Ishikawa (cell line): ENCODE results near the gene CMTM7.

Source experiments
- CEBPB ChIP-seq: IDR thresholded peaks from 2 replicates; pipeline ENCODE4 v1.6.1; 2012
- CREB1 ChIP-seq: IDR thresholded peaks from 2 replicates; pipeline ENCODE4 v1.6.1; 2012; ENCODE audit warnings: low read depth
- EGR1 ChIP-seq: IDR thresholded peaks from 2 replicates; pipeline ENCODE4 v1.6.1; 2012
- EP300 ChIP-seq: IDR thresholded peaks from 2 replicates; pipeline ENCODE4 v1.6.1; 2012; ENCODE audit warnings: borderline replicate concordance
- FOXM1 ChIP-seq: IDR thresholded peaks from 2 replicates; pipeline ENCODE4 v1.6.1; 2012; ENCODE audit warnings: low read depth, borderline replicate concordance
- NFIC ChIP-seq: IDR thresholded peaks from 2 replicates; pipeline ENCODE4 v1.6.1; 2012
- RAD21 ChIP-seq: IDR thresholded peaks from 2 replicates; pipeline ENCODE4 v1.6.1; 2012; ENCODE audit warnings: low read depth
- TAF1 ChIP-seq: IDR thresholded peaks from 2 replicates; pipeline ENCODE4 v1.6.1; 2012; ENCODE audit warnings: low read depth, mild to moderate bottlenecking
- TCF12 ChIP-seq: IDR thresholded peaks from 2 replicates; pipeline ENCODE4 v1.6.1; 2012; ENCODE audit warnings: low read depth
- TEAD4 ChIP-seq: IDR thresholded peaks from 2 replicates; pipeline ENCODE4 v1.6.1; 2012
- YY1 ChIP-seq: IDR thresholded peaks from 2 replicates; pipeline ENCODE4 v1.6.1; 2012; ENCODE audit warnings: low read depth
- ZBTB7A ChIP-seq: IDR thresholded peaks from 2 replicates; pipeline ENCODE4 v1.6.1; 2012; ENCODE audit warnings: low read depth
- TF ChIP-seq, protein P1 (sequence below): IDR thresholded peaks from 2 replicates; pipeline ENCODE4 v1.6.1; 2012; ENCODE audit warnings: low read depth, mild to moderate bottlenecking
- TF ChIP-seq, protein P2 (sequence below): IDR thresholded peaks from 2 replicates; pipeline ENCODE4 v1.6.1; 2012

DNA sequence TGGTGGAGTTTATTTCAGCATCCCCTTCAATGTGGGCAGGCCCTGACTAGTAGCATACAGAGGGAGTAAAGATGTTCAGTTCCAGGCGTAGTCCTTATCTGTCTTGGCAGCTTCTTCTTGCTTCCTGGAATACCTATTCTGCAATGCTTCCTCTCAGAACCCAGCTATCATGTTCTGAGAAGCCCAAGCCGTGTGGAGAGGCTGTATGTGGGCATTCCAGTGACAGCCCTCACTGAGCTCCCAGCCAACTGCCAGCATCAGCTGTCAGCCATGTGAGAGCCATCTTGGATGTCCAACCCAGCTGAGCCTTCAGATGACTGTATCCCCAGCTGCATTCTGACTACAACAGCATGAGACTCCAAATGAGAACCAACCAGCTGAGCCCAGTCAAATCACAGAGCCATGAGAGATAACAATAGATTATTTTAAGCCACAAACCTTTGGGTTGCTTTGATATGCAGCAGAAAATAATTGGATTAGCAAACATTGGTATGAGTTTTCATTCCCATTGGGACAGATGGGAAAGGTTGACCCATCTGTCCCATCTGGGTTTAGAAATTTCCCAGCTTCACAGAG, 8.4 kb upstream of the CMTM7 start:
- TF ChIP-seq CEBPB (no peak), YY1 (no peak), EGR1 (no peak), TEAD4 (no peak), ZBTB7A (no peak), EP300 (no peak), CREB1 (no peak), NFIC (no peak), RAD21 (no peak), TAF1 (no peak), TCF12 (no peak), FOXM1 (no peak)
- TF ChIP-seq, protein P1, sequence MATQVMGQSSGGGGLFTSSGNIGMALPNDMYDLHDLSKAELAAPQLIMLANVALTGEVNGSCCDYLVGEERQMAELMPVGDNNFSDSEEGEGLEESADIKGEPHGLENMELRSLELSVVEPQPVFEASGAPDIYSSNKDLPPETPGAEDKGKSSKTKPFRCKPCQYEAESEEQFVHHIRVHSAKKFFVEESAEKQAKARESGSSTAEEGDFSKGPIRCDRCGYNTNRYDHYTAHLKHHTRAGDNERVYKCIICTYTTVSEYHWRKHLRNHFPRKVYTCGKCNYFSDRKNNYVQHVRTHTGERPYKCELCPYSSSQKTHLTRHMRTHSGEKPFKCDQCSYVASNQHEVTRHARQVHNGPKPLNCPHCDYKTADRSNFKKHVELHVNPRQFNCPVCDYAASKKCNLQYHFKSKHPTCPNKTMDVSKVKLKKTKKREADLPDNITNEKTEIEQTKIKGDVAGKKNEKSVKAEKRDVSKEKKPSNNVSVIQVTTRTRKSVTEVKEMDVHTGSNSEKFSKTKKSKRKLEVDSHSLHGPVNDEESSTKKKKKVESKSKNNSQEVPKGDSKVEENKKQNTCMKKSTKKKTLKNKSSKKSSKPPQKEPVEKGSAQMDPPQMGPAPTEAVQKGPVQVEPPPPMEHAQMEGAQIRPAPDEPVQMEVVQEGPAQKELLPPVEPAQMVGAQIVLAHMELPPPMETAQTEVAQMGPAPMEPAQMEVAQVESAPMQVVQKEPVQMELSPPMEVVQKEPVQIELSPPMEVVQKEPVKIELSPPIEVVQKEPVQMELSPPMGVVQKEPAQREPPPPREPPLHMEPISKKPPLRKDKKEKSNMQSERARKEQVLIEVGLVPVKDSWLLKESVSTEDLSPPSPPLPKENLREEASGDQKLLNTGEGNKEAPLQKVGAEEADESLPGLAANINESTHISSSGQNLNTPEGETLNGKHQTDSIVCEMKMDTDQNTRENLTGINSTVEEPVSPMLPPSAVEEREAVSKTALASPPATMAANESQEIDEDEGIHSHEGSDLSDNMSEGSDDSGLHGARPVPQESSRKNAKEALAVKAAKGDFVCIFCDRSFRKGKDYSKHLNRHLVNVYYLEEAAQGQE, result no peak
- TF ChIP-seq, protein P2, sequence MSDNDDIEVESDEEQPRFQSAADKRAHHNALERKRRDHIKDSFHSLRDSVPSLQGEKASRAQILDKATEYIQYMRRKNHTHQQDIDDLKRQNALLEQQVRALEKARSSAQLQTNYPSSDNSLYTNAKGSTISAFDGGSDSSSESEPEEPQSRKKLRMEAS, result no peak
